ENCODE measurements around the gene SUSD4.
A peak's percentile ranks its signal among the peaks of the same experiment; 100 is the strongest.

SUSD4 gene

DNA sequence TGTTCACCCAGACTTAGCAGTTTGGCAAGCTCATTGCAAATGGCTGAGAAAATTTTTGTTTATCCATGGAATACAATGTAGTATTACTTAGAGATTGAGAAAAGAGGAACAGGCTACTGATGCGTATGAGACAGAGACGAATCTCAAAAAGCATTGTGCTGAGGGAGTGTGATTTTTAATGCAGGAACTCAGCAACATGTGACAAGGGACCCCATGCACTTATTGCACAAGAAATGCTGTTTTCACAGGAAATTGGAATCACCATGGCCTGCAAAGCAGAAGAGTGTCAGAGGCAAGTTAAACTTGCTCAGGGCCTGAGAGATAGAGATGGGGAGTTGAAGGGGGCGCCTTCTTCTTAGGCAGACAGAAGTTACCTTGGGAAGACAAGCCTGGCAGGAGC, 188.3 kb downstream of the SUSD4 start:
- no peaks in the 10 kb centered on the region for H3K36me3 ChIP-seq (ENCODE audit: control insufficient read depth in 1 of 2, insufficient read depth in 2 of 2, low read length in 2 of 2)
- no peak overlapping the region for H3K4me3 ChIP-seq (ENCODE audit: low read depth in 1 of 2, low read length in 2 of 2)
- H3K9me3 ChIP-seq (ENCODE audit: control insufficient read depth in 1 of 2, low read length in 2 of 2) = no peaks in the 10 kb centered on the region
- no peaks in the 10 kb centered on the region for H3K27me3 ChIP-seq (ENCODE audit: low read depth, low read length)
- peaks cover 0 to 13% of the 10 kb centered on the region in 2 donors for H3K4me1 ChIP-seq (ENCODE audit: control insufficient read depth in 1 of 2, insufficient read depth in 2 of 2, low read length in 2 of 2)
- H3K27ac ChIP-seq (ENCODE audit: low read length) = peak overlapping the region; percentile 16

DNA sequence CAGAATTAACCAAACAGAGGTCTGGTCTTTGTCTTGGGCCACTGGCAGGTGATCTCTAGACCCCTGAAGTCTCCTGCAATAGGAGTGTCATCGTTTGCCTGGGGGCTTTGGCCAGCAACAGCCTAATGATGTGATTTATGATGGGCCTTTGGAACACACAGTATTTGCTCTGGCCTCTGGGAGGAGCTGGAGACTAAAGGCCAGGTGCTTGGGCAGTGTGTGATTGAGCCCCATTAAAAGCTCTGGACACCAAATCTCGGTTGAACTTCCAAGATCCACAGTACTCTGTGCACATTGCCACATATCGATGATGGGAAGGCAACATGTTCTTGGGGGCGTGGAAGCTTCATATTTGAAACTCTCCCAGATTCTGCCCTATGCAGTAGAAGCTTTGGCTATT, 188.9 kb downstream of the SUSD4 start:
- no peaks in the 10 kb centered on the region for H3K9me3 ChIP-seq (ENCODE audit: control insufficient read depth in 1 of 2, low read length in 2 of 2)
- no peak overlapping the region for H3K4me3 ChIP-seq (ENCODE audit: low read depth in 1 of 2, low read length in 2 of 2)
- H3K27me3 ChIP-seq (ENCODE audit: low read depth, low read length) = no peaks in the 10 kb centered on the region
- H3K27ac ChIP-seq (ENCODE audit: low read length) = peak overlapping the region; percentile 16
- no peaks in the 10 kb centered on the region for H3K36me3 ChIP-seq (ENCODE audit: control insufficient read depth in 1 of 2, insufficient read depth in 2 of 2, low read length in 2 of 2)
- H3K4me1 ChIP-seq (ENCODE audit: control insufficient read depth in 1 of 2, insufficient read depth in 2 of 2, low read length in 2 of 2) = peaks cover 0 to 7% of the 10 kb centered on the region in 2 donors

Data from muscle layer of duodenum (tissue), 2 donors.